ENCODE results near the gene AIFM1.
A peak's percentile ranks its signal among the peaks of the same experiment; 100 is the strongest.

The AIFM1 gene

DNA sequence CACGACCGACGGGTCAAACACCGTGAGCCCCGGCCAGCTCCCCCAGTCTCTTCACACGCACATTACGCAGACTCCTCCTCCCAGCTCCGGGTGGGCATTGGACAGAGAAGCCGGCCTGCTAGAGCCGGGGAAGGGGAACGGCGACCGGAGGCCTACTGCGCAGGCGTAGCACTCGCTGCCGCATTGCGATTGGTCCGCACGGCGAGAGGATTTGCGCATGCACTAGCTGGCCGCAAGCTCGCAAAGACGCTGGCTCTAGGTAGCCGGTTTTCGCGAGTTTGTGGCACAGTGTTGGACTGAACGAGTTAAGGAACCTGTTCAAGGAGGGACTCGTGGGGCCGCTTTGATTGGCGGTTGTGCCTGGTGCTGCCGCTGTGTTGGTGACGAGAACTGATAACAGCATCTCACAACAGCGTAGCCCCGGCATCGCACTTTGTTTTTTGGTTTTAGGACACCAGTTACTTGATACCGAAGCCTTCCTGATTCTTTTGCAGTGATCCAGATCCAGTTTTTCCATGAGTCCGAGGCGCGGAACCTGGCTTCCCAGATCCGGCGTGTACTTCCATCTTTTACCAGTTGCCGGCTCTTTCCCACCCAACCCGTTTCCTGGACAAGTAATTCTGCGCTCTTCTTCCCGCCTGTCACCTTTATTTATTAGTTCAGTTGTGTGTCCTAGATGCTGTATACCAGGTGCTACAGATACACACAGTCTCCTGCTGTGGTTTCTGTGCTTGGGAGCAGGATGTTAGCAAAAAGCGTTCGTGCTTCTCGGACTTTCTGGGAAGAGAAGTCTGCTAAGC, at the start of gene AIFM1:
AIFM1 (minus strand) TSS at position 139 of the 800 bp plus-strand sequence. CDS start 185 bp downstream, outside the sequence.
- TF ChIP-seq JUND (IDR thresholded peaks at IDR 0.05; ENCODE audit: low read depth): peak; percentile 31; the same call in 1 of the 2 replicates
- DNase-seq (ENCODE audit: low read depth in 1 of 2, low spot score in 1 of 2): peak; percentile 44 to 91
- in situ Hi-C loops (cut with HindIII; ENCODE audit: low pct_unique_long_range_greater_than_20kb, low sequenced_read_pairs): no loop called here

GRCh38 chrX:130213376-130213775, 47.7 kb upstream of the AIFM1 start:
- no peak for DNase-seq (ENCODE audit: low read depth in 1 of 2, low spot score in 1 of 2)
- no peak for TF ChIP-seq JUND (IDR thresholded peaks at IDR 0.05; ENCODE audit: low read depth)
- in situ Hi-C loops (cut with HindIII; ENCODE audit: low pct_unique_long_range_greater_than_20kb, low sequenced_read_pairs): no loop called here

DNA sequence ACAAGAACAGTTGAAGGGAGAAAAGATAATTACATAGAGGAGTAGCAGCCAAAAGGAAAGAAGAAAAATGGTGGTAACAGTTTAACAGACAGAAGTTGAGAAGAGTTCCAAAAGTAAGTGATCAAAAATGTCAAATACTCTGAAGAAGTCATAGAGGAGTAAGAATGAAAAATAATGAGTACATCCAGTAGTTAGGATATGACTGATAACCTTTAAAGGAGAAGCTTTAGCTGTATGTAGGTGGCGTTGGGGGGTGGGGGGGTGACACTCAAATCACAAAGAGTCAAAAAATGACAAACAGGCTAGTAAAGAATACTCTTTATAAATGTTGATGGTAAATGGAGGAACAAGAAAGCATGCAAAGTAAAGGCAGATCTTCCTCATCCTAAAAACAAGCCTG, 46.7 kb upstream of the AIFM1 start:
- TF ChIP-seq JUND (IDR thresholded peaks at IDR 0.05; ENCODE audit: low read depth): no peak
- in situ Hi-C loops (cut with HindIII; ENCODE audit: low pct_unique_long_range_greater_than_20kb, low sequenced_read_pairs): no loop called here

GRCh38 chrX:130211415-130212186, 46.0 kb upstream of the AIFM1 start:
- TF ChIP-seq JUND (IDR thresholded peaks at IDR 0.05; ENCODE audit: low read depth): no peak
- in situ Hi-C loops (cut with HindIII; ENCODE audit: low pct_unique_long_range_greater_than_20kb, low sequenced_read_pairs): no loop called here
- no peak for DNase-seq (ENCODE audit: low read depth in 1 of 2, low spot score in 1 of 2)

More for the DNA sequence above, 46.7 kb upstream of the AIFM1 start:
- no peak for DNase-seq (ENCODE audit: low read depth in 1 of 2, low spot score in 1 of 2)

DNA sequence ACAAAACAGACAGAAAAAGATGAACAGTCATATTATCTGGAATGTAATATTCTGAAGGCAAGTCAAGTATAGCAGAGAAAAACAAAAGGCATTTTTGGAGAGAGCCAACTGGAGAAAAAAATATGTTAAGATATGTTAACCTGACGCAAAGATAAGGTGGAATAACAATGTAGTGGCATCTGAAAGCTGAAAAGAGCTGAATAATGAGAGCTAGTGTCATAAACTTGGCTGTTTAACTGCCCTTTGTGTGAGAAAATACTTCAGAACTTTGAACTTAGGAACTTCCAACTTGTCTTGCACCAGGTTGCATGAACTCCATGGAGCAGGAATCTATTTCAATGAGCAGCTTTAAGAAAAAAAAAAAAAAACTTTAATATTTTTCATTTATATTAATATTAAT, 39.0 kb upstream of the AIFM1 start:
- DNase-seq (ENCODE audit: low read depth in 1 of 2, low spot score in 1 of 2): no peak
- in situ Hi-C loops (cut with HindIII; ENCODE audit: low pct_unique_long_range_greater_than_20kb, low sequenced_read_pairs): no loop called here
- no peak for TF ChIP-seq JUND (IDR thresholded peaks at IDR 0.05; ENCODE audit: low read depth)

- in situ Hi-C loops (cut with HindIII; ENCODE audit: low pct_unique_long_range_greater_than_20kb, low sequenced_read_pairs): no loop called here
- TF ChIP-seq JUND (IDR thresholded peaks at IDR 0.05; ENCODE audit: low read depth): no peak
- no peak for DNase-seq (ENCODE audit: low read depth in 1 of 2, low spot score in 1 of 2)
Observed at GRCh38 chrX:130197464-130197863, 31.8 kb upstream of the AIFM1 start.

DNA sequence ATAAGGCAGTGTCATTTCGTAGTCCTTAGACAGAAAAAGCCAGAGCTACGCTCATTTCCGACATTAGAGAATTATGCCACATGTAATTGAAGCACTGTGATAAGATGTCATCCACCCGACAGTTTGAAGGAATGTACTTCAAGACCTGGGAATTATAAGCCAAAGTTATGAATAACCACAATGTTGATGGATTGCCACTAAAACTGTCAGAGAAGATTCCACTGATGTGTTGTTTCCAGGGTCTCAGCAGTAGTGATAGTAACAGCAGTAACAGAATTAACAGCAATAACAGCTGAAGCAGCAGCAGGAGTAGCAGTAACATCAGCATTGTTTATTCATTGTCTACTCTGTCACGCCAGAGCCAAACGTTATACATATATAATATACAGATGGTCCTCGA, 30.8 kb upstream of the AIFM1 start:
- TF ChIP-seq JUND (IDR thresholded peaks at IDR 0.05; ENCODE audit: low read depth): no peak
- in situ Hi-C loops (cut with HindIII; ENCODE audit: low pct_unique_long_range_greater_than_20kb, low sequenced_read_pairs): no loop called here
- DNase-seq (ENCODE audit: low read depth in 1 of 2, low spot score in 1 of 2): no peak

DNA sequence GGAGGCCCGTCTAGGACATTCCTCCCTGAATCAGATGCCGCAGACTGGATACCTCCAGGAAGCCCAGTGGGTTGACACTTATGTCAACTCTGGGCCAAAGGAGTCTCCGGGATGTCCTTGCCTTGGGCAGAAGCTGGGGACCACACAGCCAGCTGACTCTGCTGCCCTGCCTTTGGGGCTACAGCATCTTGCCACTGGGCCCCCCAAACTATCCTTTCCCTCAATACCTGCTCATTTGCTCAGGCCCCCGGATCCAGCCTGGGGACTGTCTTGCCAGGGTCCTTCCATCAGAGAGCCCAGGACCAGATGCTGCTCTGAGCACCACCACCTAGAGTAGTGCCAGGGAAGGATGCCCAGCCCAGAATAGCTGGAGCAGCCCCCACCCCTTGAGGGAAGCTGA, 25.2 kb upstream of the AIFM1 start:
- TF ChIP-seq JUND (IDR thresholded peaks at IDR 0.05; ENCODE audit: low read depth): no peak
- in situ Hi-C loops (cut with HindIII; ENCODE audit: low pct_unique_long_range_greater_than_20kb, low sequenced_read_pairs): no loop called here
- DNase-seq (ENCODE audit: low read depth in 1 of 2, low spot score in 1 of 2): no peak

DNA sequence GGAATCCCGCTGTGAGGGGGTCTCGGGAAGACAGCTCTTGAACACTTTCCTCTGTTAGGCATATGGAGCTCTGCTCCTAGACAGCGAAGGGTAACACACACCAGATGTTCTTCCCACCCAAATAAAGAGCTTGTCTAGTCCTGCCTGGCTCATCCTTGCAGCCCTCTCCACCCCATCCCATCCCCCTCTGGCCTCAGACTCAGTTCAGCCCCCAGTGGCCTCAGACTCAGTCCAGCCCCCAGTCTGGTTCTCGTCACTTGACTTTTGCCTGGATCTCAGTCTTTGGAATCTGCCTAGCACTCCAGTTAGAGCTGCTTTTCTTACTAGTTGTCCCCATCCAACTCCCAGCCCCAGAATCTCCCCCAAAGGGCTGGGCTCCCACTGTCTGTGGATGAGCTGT, 21.0 kb upstream of the AIFM1 start:
- in situ Hi-C loops (cut with HindIII; ENCODE audit: low pct_unique_long_range_greater_than_20kb, low sequenced_read_pairs): no loop called here
- no peak for DNase-seq (ENCODE audit: low read depth in 1 of 2, low spot score in 1 of 2)
- no peak for TF ChIP-seq JUND (IDR thresholded peaks at IDR 0.05; ENCODE audit: low read depth)

DNA sequence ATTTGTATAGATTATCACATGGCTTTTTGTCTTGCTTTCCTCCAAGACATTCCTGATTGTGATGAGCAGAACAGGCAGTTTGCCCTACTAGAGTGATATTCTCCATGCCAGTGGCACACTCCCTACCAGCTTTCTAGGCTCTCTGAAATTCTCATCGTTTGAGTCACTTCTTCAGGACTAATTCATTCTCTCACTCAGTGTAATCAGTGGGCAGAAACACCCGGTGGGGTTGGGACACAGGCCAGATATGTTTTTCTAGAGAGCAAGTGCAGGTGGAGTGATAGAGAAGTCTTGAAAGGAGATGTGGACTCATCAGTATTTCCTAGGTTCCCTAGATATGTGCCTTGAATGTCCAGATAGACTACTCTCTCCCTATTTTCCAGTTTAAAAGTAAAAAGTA, 19.2 kb upstream of the AIFM1 start:
- in situ Hi-C loops (cut with HindIII; ENCODE audit: low pct_unique_long_range_greater_than_20kb, low sequenced_read_pairs): no loop called here
- TF ChIP-seq JUND (IDR thresholded peaks at IDR 0.05; ENCODE audit: low read depth): no peak
- no peak for DNase-seq (ENCODE audit: low read depth in 1 of 2, low spot score in 1 of 2)

GRCh38 chrX:130184168-130184567, 18.5 kb upstream of the AIFM1 start:
- in situ Hi-C loops (cut with HindIII; ENCODE audit: low pct_unique_long_range_greater_than_20kb, low sequenced_read_pairs): no loop called here
- TF ChIP-seq JUND (IDR thresholded peaks at IDR 0.05; ENCODE audit: low read depth): no peak
- no peak for DNase-seq (ENCODE audit: low read depth in 1 of 2, low spot score in 1 of 2)

DNA sequence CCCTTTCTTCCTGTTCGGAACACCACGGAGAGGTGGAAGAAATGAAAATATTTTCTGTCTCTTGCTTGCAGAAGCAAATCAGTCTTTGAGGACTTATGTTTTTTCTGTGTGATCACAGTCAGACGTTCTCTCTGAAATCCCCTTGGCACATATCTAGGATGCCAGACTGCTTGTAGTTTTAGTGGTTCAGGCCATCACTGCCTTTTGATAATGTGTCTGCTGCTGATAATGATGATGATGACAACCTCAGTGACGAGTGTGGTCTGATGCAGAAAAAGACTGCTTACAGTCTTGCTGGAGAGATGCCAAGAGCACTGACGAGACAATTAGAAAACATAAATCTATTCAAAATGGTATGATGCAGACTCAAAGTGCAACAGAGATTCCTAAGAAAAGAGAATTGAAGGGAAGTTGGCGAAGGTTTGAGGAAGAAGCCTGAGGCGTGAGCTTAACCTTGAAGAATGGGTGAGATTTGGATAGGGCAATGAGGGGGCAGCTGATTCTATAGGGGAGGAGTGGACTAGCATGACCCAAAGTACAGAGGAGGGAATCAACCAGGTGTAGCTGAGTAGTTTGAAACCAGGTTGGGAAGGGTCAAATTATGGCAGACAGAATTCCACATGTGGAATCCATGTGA, 14.1 kb upstream of the AIFM1 start:
- in situ Hi-C loops (cut with HindIII; ENCODE audit: low pct_unique_long_range_greater_than_20kb, low sequenced_read_pairs): no loop called here
- no peak for TF ChIP-seq JUND (IDR thresholded peaks at IDR 0.05; ENCODE audit: low read depth)
- DNase-seq (ENCODE audit: low read depth in 1 of 2, low spot score in 1 of 2): no peak

GRCh38 chrX:130179170-130179569, 13.5 kb upstream of the AIFM1 start:
- no peak for DNase-seq (ENCODE audit: low read depth in 1 of 2, low spot score in 1 of 2)
- in situ Hi-C loops (cut with HindIII; ENCODE audit: low pct_unique_long_range_greater_than_20kb, low sequenced_read_pairs): no loop called here
- TF ChIP-seq JUND (IDR thresholded peaks at IDR 0.05; ENCODE audit: low read depth): no peak
